K562 (cell line): ENCODE data around the gene ITGAE. TPM values are rescaled to one million over a fixed set of nuclear protein-coding genes. Genes with fewer than 3 reads are reported as not detected.

Source experiments
- ATAC-seq: fragments of 200-7000 bp; cut with Tn5 transposase; 3 replicates; pipeline ENCODE4 v1.9.1; 2020; ENCODE audit warnings: moderate library complexity
- BruUV-seq: library from RNA; stranded (reverse); fragments of 400-500 nt; replicated peaks from 2 replicates; lab custom pipeline; 2021; lab: Mats Ljungman, UMichigan
- CTCF ChIA-PET: fragments of 300-600 bp; formaldehyde crosslinking; extraction: SDS; loops from one replicate; lab custom pipeline; 2021; ENCODE audit warnings: low intra/inter-chr PET ratio; lab: Yijun Ruan, JAX
- POLR2A ChIA-PET: fragments of 300-600, 350-650 bp; sonication (Branson Sonifier 250); formaldehyde crosslinking; extraction: SDS; loops from one replicate; lab custom pipeline; 2021; ENCODE audit warnings: antibody characterized with exemption, inconsistent platforms; lab: Yijun Ruan, JAX
- DNase-seq, 4 experiments: peaks; one replicate each; pipeline versions ENCODE4 v3.0.0 to v3.0.0-alpha.2; 2011 to 2018; ENCODE audit warnings: low spot score in 3 of 4, mixed read lengths in 3 of 4; ENCODE audit errors: extremely low read depth in 1 of 4
- FAIRE-seq: peaks from 2 replicates; lab custom pipeline; 2011; peaks lifted over from hg19 to GRCh38; lab: Jason Lieb, UNC
- H2AFZ ChIP-seq: 2 replicates; pipeline ENCODE4 v1.6.0; 2011; ENCODE audit warnings: low read depth, low read length, control low read depth, inconsistent platforms
- H3K27ac ChIP-seq: fragments of 200-600 bp; 3 replicates; pipeline ENCODE4 v1.8.0; 2011; ENCODE audit warnings: low read depth, mild to moderate bottlenecking, control low read depth, inconsistent platforms, low read length, moderate library complexity, mixed read lengths; ENCODE audit errors: extremely low read depth
- H3K27me3 ChIP-seq, 2 experiments: fragments of 300-600 bp in 1 of 2; 2 replicates in 1 of 2; 3 replicates in 1 of 2; pipeline versions ENCODE4 v1.6.0 to v1.8.0; 2011; ENCODE audit warnings: inconsistent platforms in 2 of 2, low read length in 2 of 2, mild to moderate bottlenecking in 1 of 2, mixed read lengths in 1 of 2, moderate library complexity in 1 of 2; ENCODE audit not compliant: control insufficient read depth in 2 of 2, insufficient read depth in 2 of 2
- H3K36me3 ChIP-seq: fragments of 300-600 bp; 3 replicates; pipeline ENCODE4 v1.8.0; 2011; ENCODE audit warnings: mild to moderate bottlenecking, low read length, inconsistent platforms; ENCODE audit not compliant: control insufficient read depth, insufficient read depth
- H3K4me1 ChIP-seq, 2 experiments: fragments of 200-600 bp in 1 of 2; replicated peaks in 1 of 2; 2 replicates in 1 of 2; 3 replicates in 1 of 2; pipeline versions ENCODE4 v1.5.1 to v1.8.0; 2011; ENCODE audit warnings: inconsistent platforms in 2 of 2, low read length in 2 of 2, mild to moderate bottlenecking in 1 of 2, mixed read lengths in 1 of 2, moderate library complexity in 1 of 2; ENCODE audit not compliant: control insufficient read depth in 2 of 2, insufficient read depth in 2 of 2
- H3K4me2 ChIP-seq: 2 replicates; pipeline ENCODE4 v1.6.1; 2011; ENCODE audit warnings: low read length, control low read depth, inconsistent platforms, mixed read lengths; ENCODE audit not compliant: insufficient read depth
- H3K4me3 ChIP-seq: fragments of 200-600 bp; sonication (generic), shearing (Covaris generic); 2 replicates; pipeline ENCODE4 v1.5.1; 2016; ENCODE audit warnings: control low read depth, inconsistent platforms
- H3K79me2 ChIP-seq: fragments of 200-600 bp; 3 replicates; pipeline ENCODE4 v1.8.0; 2011; ENCODE audit warnings: low read length, inconsistent platforms; ENCODE audit not compliant: control insufficient read depth, insufficient read depth
- H3K9ac ChIP-seq, 2 experiments: 2 replicates each; pipeline versions ENCODE4 v1.6.0 to v1.6.1; 2011; ENCODE audit warnings: low read depth in 2 of 2, low read length in 2 of 2, control low read depth in 1 of 2, inconsistent platforms in 1 of 2, mild to moderate bottlenecking in 1 of 2, mixed read lengths in 1 of 2; ENCODE audit not compliant: insufficient read depth in 1 of 2
- H3K9me1 ChIP-seq: one replicate; pipeline ENCODE4 v1.6.0; 2011; ENCODE audit warnings: inconsistent platforms, mild to moderate bottlenecking, low read length, moderate library complexity; ENCODE audit not compliant: control insufficient read depth, insufficient read depth
- H3K9me3 ChIP-seq: replicated peaks from 2 replicates; pipeline ENCODE4 v1.5.1; 2011; ENCODE audit warnings: low read depth, low read length, inconsistent platforms; ENCODE audit not compliant: control insufficient read depth, insufficient read depth
- H4K20me1 ChIP-seq: replicated peaks from 2 replicates; pipeline ENCODE4 v1.6.1; 2011; ENCODE audit warnings: low read length, inconsistent platforms, mixed read lengths; ENCODE audit not compliant: control insufficient read depth, insufficient read depth
- BRCA1 ChIP-seq, 2 experiments: fragments of 450-650 bp in 1 of 2; sonication (generic) in 1 of 2; formaldehyde crosslinking in 1 of 2; IDR thresholded peaks; 2 replicates each; pipeline versions ENCODE4 v1.5.0 to v1.6.1; 2017 to 2020; ENCODE audit warnings: mild to moderate bottlenecking in 1 of 2, missing genetic modification reagents in 1 of 2
- EWSR1 ChIP-seq: fragments of 450-650 bp; IDR thresholded peaks from 2 replicates; pipeline ENCODE4 v1.6.1; 2018; ENCODE audit warnings: borderline replicate concordance, mild to moderate bottlenecking, low read depth, moderate library complexity; ENCODE audit not compliant: partially characterized antibody
- GMEB1 ChIP-seq: fragments of 250-450 bp; sonication (Bioruptor Pico); IDR thresholded peaks from 2 replicates; pipeline ENCODE4 v1.4.0; 2020; ENCODE audit warnings: mild to moderate bottlenecking
- KDM5B ChIP-seq: fragments of 200-600 bp; sonication (generic); IDR thresholded peaks from 2 replicates; pipeline ENCODE4 v1.6.1; 2012; ENCODE audit warnings: low read depth, mild to moderate bottlenecking, moderate library complexity, low read length, control low read depth, inconsistent platforms; ENCODE audit not compliant: insufficient replicate concordance
- MITF ChIP-seq: IDR thresholded peaks from 2 replicates; pipeline ENCODE4 v1.6.1; 2014; ENCODE audit warnings: antibody characterized with exemption
- NR2C2 ChIP-seq, 2 experiments: fragments of 200-800 bp in 1 of 2; sonication (Bioruptor generic) in 1 of 2; sonication (generic) in 1 of 2; formaldehyde crosslinking in 1 of 2; IDR thresholded peaks; 2 replicates each; pipeline versions ENCODE4 v1.6.1 to v1.8.0; 2016 to 2022; ENCODE audit warnings: mild to moderate bottlenecking in 1 of 2, missing compliant biosample characterization in 1 of 2, missing genetic modification characterization in 1 of 2, missing genetic modification reagents in 1 of 2
- SOX6 ChIP-seq: fragments of 450-650 bp; IDR thresholded peaks from 2 replicates; pipeline ENCODE4 v1.6.1; 2014; ENCODE audit warnings: mild to moderate bottlenecking
- XRCC3 ChIP-seq: fragments of 450-650 bp; IDR thresholded peaks from 2 replicates; pipeline ENCODE4 v1.6.1; 2017; ENCODE audit warnings: mild to moderate bottlenecking, moderate library complexity
- ZFP30 ChIP-seq: fragments of 250-450 bp; sonication (Bioruptor Pico); IDR thresholded peaks from 2 replicates; pipeline ENCODE4 v1.8.0; 2022; ENCODE audit warnings: moderate library complexity, mild to moderate bottlenecking, inconsistent platforms, borderline replicate concordance
- ZFP36 ChIP-seq: fragments of 150-350 bp; IDR thresholded peaks from 2 replicates; pipeline ENCODE4 v1.6.1; 2018; ENCODE audit warnings: low read length, low read depth; ENCODE audit not compliant: partially characterized antibody
- WGBS: fragments of 100-300 bp; shearing (Covaris generic); methylation state at CpG from one replicate; pipeline ENCODE4 v1.1.6; 2016; ENCODE audit warnings: low coverage, mixed read lengths; ENCODE audit not compliant: insufficient coverage; ENCODE audit errors: missing lambda C conversion rate; 5-methylcytosine and 5-hydroxymethylcytosine counted together
- in situ Hi-C: fragments of 300-500 bp; cut with MboI; formaldehyde crosslinking; loops from 4 replicates; pipeline ENCODE4 v1.15.0; 2018; ENCODE audit warnings: inconsistent platforms, mixed read lengths
- intact Hi-C: fragments of 100-400 bp; cut with micrococcal nuclease; formaldehyde crosslinking; loops from 2 replicates; pipeline ENCODE4 v1.14.2; 2022
- polyA plus RNA-seq, 8 experiments: library from polyadenylated mRNA; depleted of rRNA in 4 of 8; stranded (reverse) in 5 of 8; unstranded in 3 of 8; fragments of >200 nt; fragmentation: Nextera tagmentation in 2 of 8; fragmentation: Illumina TruSeq in 1 of 8; extraction: Ambion mirVana in 2 of 8; extraction: Trizol in 1 of 8; gene quantifications; 2 replicates each; pipeline versions ENCODE4 v1.2.1 to v1.2.3, GENCODE V29; 2011 to 2014; ENCODE audit warnings: inconsistent platforms in 1 of 8, missing spikeins in 1 of 8
- total RNA-seq, 7 experiments: library from RNA; depleted of rRNA in 6 of 7; stranded (reverse); fragments of >200 nt in 6 of 7; fragmentation: Illumina TruSeq in 2 of 7; extraction: Trizol in 2 of 7; gene quantifications; 2 replicates each; pipeline versions ENCODE4 v1.2.1 to v1.2.3, GENCODE V29; 2011 to 2021; ENCODE audit warnings: low replicate concordance in 1 of 7
- TF ChIP-seq, protein P1 (sequence below): fragments of 150-350 bp; IDR thresholded peaks from 2 replicates; pipeline ENCODE4 v1.6.1; 2014; ENCODE audit warnings: low read depth, mild to moderate bottlenecking, low read length, borderline replicate concordance
- TF ChIP-seq, protein P2 (sequence below): fragments of 250-450 bp; sonication (Bioruptor Pico); IDR thresholded peaks from 2 replicates; pipeline ENCODE4 v1.4.0; 2020; ENCODE audit warnings: mild to moderate bottlenecking, moderate library complexity

The ITGAE gene
- total and polyA plus RNA-seq, 9 of the 15 experiments (the other 6 are each of a cell fraction or from before 2014, with no cell fraction given), result 14.8 to 160 (median 27.0) TPM

- no peak overlapping the region for H2AFZ ChIP-seq
- H4K20me1 ChIP-seq, result no peaks in the 10 kb centered on the region
- BruUV-seq, result no TSS peak
- H3K9ac ChIP-seq, result no peak overlapping the region
- H3K27me3 ChIP-seq, result no peaks in the 10 kb centered on the region
- no peak overlapping the region for H3K27ac ChIP-seq
- POLR2A ChIA-PET, result interaction anchor here (0.7 kb wide), 1 partner anchor 381 kb away, joined by 3 read pairs; the partner anchor contains the start of gene ZZEF1
- FAIRE-seq, result no peak
- no peaks in the 10 kb centered on the region for H3K9me1 ChIP-seq
- no peak for ATAC-seq
- 22% methylated on average over 11 of the region's 16 CpGs for WGBS
- in situ Hi-C loops, result no loop called here
- DNase-seq, result no peak
- H3K9me3 ChIP-seq, result no peaks in the 10 kb centered on the region
- CTCF ChIA-PET, result no interaction called here
- no peaks in the 10 kb centered on the region for H3K79me2 ChIP-seq
- no peak overlapping the region for H3K4me3 ChIP-seq
- H3K4me2 ChIP-seq, result no peak overlapping the region
- no peaks in the 10 kb centered on the region for H3K36me3 ChIP-seq
- intact Hi-C loops, result no loop called here
- peaks cover 7 to 12% of the 10 kb centered on the region in 2 experiments; a peak in 4 of 5 replicates for H3K4me1 ChIP-seq
- TF ChIP-seq GMEB1 (CRISPR knock-in tag) (no peak), EWSR1 (no peak), BRCA1 (IDR thresholded peaks at IDR 0.05) (no peak), BRCA1 (CRISPR knock-in tag; IDR thresholded peaks at IDR 0.05) (no peak), NR2C2 (CRISPR knock-in tag; IDR thresholded peaks at IDR 0.05) (no peak), NR2C2 (tag; IDR thresholded peaks at IDR 0.05) (no peak), SOX6 (no peak), MITF (no peak), ZFP30 (CRISPR knock-in tag) (no peak), XRCC3 (no peak), KDM5B (no peak), ZFP36 (no peak)
- TF ChIP-seq, protein P1, sequence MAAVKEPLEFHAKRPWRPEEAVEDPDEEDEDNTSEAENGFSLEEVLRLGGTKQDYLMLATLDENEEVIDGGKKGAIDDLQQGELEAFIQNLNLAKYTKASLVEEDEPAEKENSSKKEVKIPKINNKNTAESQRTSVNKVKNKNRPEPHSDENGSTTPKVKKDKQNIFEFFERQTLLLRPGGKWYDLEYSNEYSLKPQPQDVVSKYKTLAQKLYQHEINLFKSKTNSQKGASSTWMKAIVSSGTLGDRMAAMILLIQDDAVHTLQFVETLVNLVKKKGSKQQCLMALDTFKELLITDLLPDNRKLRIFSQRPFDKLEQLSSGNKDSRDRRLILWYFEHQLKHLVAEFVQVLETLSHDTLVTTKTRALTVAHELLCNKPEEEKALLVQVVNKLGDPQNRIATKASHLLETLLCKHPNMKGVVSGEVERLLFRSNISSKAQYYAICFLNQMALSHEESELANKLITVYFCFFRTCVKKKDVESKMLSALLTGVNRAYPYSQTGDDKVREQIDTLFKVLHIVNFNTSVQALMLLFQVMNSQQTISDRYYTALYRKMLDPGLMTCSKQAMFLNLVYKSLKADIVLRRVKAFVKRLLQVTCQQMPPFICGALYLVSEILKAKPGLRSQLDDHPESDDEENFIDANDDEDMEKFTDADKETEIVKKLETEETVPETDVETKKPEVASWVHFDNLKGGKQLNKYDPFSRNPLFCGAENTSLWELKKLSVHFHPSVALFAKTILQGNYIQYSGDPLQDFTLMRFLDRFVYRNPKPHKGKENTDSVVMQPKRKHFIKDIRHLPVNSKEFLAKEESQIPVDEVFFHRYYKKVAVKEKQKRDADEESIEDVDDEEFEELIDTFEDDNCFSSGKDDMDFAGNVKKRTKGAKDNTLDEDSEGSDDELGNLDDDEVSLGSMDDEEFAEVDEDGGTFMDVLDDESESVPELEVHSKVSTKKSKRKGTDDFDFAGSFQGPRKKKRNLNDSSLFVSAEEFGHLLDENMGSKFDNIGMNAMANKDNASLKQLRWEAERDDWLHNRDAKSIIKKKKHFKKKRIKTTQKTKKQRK, result no peak
- TF ChIP-seq, protein P2, sequence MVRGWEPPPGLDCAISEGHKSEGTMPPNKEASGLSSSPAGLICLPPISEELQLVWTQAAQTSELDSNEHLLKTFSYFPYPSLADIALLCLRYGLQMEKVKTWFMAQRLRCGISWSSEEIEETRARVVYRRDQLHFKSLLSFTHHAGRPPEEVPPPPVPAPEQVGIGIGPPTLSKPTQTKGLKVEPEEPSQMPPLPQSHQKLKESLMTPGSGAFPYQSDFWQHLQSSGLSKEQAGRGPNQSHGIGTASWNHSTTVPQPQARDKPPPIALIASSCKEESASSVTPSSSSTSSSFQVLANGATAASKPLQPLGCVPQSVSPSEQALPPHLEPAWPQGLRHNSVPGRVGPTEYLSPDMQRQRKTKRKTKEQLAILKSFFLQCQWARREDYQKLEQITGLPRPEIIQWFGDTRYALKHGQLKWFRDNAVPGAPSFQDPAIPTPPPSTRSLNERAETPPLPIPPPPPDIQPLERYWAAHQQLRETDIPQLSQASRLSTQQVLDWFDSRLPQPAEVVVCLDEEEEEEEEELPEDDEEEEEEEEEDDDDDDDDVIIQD, result no peak
Observed at GRCh38 chr17:3761918-3762380, 39.0 kb downstream of the ITGAE start.
